Embryonic facial prominence (tissue), 1 donor: ENCODE data around the gene KRT73.
A peak's percentile ranks its signal among the peaks of the same experiment; 100 is the strongest.
"Not testable (repeated sequence)": the region's sequence is repeated elsewhere in the genome, so short reads cannot be mapped to it uniquely, and the experiment has no call there.

Experiments used
- DNase-seq: peaks from one replicate; pipeline ENCODE4 v3.0.0-alpha.2; 2016; ENCODE audit errors: extremely low spot score

Gene KRT73

DNA sequence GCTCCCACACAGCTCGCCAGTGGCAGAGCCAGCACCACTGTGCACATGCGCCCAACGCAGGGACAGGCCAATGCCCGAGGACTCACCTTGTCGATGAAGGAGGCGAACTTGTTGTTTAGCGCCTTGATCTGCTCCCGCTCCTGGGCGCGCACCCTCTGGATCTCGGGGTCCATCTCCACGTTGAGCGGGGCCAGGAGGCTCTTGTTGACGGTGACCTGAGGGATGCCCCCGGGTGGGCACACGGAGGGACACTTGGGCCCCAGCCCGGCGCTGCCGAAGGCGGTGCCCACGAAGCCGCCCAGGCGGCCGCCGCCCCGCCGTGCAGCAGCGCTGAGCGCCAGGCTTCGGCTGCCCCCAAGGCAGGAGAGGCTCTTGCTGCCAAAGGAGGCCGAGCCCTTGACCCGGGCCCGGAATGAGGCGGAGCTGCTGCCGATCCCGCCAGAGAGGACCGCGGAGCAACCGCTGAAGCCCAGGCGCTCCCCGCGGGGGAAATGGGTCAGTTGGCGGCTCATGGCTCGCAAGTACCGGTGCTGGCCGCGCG is 17.3 kb downstream of the KRT73 start, which contains the start of gene KRT72:
Gene KRT72, minus strand, starts transcription at position 523 of the 541 bp plus-strand sequence. Its CDS starts 11 bp downstream, at position 512.
- DNase-seq = no peak

- no peak for DNase-seq
These were observed 17.9 kb downstream of the KRT73 start for GRCh38 chr12:52600475-52600874.

- no peak for DNase-seq
These were observed 18.3 kb downstream of the KRT73 start for GRCh38 chr12:52600071-52600470.

- DNase-seq = no peak
These were observed 19.4 kb downstream of the KRT73 start for GRCh38 chr12:52598966-52599365.

GRCh38 chr12:52594237-52594636 is 24.1 kb downstream of the KRT73 start:
- not testable (repeated sequence) for DNase-seq

GRCh38 chr12:52591521-52591920 is 26.8 kb downstream of the KRT73 start:
- DNase-seq = no peak

GRCh38 chr12:52590021-52590420 is 28.3 kb downstream of the KRT73 start:
- DNase-seq = no peak

DNA sequence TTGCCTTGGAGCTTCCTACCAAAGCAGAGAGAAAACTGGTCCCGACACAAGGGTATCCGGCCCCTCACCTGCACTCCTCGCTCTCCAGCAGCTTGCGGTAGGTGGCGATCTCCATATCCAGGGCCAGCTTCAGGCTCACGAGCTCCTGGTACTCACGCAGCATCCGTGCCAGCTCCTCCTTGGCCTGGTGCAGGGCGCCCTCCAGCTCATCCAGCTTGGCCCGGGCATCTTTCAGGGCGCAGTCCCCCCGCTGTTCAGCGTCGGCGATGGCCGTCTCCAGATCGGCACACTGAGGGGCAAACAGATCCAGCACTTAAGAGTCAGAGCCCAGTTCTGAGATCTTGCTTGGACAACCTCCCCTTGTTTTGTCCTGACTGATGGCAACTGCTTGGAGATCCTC is 30.8 kb downstream of the KRT73 start:
- no peak for DNase-seq

GRCh38 chr12:52585946-52586345 is 32.4 kb downstream of the KRT73 start:
- DNase-seq = no peak

- no peak for DNase-seq
These were observed 33.3 kb downstream of the KRT73 start for GRCh38 chr12:52585066-52585465.

DNA sequence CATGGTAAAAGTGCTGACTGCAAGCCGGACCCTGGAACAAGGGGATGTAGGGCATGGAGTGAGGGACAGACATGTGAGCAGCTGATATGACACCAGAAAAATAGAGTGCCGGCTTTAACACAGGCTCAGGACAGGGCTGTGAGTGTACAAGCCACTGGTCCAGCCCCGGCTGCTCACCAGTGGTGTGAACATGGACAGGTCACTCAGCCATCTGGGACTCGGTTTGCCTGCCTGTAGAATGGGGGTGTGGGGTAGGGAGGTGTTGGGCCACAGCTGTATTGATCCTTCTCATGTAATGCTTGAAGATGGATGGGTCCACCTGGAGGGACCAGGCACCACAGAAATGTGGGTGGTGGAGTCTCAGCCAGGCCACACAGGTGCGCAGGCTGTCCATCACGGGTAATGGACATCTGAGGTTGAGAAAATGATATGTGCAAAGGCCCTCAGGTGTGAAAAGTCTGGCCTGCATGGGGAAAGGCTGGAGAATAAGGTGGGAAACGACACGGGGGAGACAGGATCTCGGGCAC is 34.1 kb downstream of the KRT73 start:
- no peak for DNase-seq

GRCh38 chr12:52582971-52583456 is 35.3 kb downstream of the KRT73 start:
- DNase-seq = no peak

DNA sequence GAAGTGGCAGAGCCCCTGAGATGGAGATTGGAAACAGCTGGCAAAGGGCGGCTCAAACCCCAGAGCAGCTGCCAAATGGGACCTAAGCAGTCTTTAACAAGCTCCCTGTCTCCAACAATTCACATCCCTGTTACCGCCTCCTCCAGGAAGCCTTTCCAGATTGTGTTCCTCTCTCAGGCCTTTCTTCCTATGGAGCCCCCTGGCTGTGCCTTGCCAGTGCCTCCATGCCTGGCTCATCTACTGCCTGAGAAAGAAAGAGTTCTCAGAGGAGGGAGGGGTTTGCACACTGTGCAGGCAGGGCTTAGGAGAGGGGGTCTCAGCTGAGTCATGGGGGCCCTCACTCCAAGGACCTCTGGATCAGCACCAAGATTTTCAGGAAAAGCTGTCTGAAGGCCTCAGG is 35.9 kb downstream of the KRT73 start:
- DNase-seq = no peak

- no peak for DNase-seq
These were observed 36.9 kb downstream of the KRT73 start for GRCh38 chr12:52581481-52581880.

DNA sequence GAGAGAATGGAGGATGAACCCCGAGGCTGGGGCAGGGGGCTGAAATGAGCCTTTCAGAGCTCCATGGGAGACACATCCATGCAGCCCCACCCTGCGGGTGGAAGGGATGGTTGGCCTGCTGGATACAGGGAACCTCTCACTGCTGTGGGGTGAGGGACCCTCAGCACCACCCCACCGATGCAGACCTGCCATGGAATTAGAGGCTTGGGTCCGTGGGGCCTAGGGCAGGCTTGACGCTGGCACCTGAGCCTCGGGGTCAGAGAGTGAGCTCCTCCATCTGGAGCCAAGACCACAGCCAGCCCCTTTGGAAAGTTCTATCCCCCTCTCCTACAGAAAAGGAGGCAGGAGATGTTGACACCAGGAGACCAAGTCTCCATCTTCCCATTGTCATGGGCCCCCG is 37.3 kb downstream of the KRT73 start:
- DNase-seq = no peak

DNA sequence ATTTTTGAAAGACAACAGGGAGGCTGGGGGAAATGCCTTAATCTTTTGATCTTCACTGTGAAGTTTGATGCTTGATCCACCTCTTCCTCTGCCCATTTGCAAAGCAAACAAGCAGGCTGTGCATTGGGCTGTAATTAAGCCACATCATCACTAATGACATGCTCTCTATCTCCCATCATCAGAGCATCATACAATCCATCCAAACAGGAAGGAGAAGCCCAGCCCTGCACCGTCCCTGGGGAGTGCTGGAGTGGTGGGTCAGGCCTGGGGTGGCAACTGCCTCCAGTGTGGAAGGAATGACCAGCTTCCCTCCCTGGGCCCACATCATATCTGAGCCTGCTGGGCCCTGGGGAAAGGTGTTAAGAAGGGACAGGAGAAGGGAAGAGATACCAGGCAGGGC is 37.9 kb downstream of the KRT73 start:
- DNase-seq = no peak

- peak; percentile 11 for DNase-seq
These were observed 38.6 kb downstream of the KRT73 start for GRCh38 chr12:52579468-52580465.

GRCh38 chr12:52578469-52578868 is 39.9 kb downstream of the KRT73 start:
- no peak for DNase-seq

- no peak for DNase-seq
These were observed 41.0 kb downstream of the KRT73 start for GRCh38 chr12:52577316-52577715.

DNA sequence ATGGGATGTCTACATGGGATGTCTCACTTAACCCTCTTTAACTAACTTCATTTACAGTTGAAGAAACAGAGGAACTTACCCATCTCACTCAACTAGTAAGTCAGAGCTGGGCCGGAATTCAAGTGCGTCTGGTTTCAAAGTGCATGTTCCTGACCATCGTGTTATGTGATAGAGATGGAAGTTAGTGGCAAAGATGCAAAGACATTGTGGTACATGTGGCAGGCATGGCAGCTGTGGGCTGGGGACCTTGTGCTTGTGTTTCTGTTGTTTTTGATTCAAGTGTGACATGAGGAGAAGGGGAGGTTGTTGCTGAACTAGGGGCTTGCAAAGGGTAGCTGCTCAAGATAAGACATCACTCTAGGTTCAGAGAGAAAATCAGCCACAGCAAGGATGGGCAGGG is 42.4 kb downstream of the KRT73 start:
- DNase-seq = no peak

DNA sequence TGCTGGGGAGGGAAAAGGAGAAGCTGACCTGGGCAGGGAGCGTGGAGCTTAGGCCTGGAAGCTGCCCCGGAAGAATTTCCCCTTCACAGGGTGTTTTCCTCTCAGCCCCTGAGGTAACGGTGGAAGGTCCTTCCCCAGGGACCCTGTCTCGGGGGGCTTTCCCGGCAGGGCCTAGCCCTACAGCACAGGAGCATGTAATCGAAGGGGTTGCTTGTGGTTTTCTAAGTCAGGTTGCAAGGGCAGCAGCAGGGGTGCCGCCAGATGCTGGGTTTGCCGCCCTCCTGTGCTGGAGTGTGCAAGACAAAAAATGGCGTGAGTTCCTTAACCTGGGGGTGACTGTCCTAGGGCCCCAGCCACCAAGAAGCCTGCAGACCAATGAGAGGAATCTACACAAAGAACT is 43.1 kb downstream of the KRT73 start:
- DNase-seq = no peak

GRCh38 chr12:52573743-52574142 is 44.6 kb downstream of the KRT73 start, which contains the start of gene KRT74:
TSS of gene KRT74 (minus strand) at chr12:52573843. CDS start at chr12:52573777, 66 bp downstream.
- no peak for DNase-seq

DNA sequence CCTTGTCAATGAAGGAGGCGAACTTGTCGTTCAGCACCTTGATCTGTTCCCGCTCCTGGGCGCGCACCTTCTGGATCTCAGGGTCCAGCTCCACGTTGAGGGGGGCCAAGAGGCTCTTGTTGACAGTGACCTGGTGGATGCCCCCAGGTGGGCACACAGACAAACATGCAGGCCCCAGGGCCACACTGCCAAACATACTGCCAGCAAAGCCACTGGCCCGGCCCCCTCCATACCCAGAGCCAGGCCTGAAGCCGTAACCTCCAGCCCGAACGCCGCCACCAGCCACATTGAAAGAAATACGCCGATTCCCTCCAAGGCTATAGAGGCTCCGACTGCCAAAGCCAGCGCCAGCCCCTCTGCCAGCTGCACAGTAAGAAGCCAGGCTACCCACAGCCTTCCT is 45.1 kb downstream of the KRT73 start:
- no peak for DNase-seq
